Liver (tissue), 9 donors: ENCODE measurements around the gene POLL. TPM values are rescaled to one million over a fixed set of nuclear protein-coding genes. Genes with fewer than 3 reads are reported as not detected.

ENCODE experiments used
- DNase-seq: peaks from one replicate; pipeline ENCODE4 v3.0.0-alpha.2; 2017; ENCODE audit warnings: low spot score
- H3K27ac ChIP-seq, 2 donors: one replicate each; pipeline ENCODE4 v1.7.0; 2013; ENCODE audit warnings: inconsistent platforms in 2 of 2, low read length in 2 of 2, control low read depth in 1 of 2, low read depth in 1 of 2, mild to moderate bottlenecking in 1 of 2
- H3K27me3 ChIP-seq, 4 donors: one replicate each; pipeline versions ENCODE4 v1.6.1 to v1.7.0; 2013; ENCODE audit warnings: low read length in 3 of 4, inconsistent platforms in 1 of 4, mild to moderate bottlenecking in 1 of 4, moderate library complexity in 1 of 4; ENCODE audit not compliant: control insufficient read depth in 4 of 4, insufficient read depth in 4 of 4
- H3K36me3 ChIP-seq, 4 donors: one replicate each; pipeline versions ENCODE4 v1.6.1 to v1.7.0; 2013; ENCODE audit warnings: low read length in 3 of 4, mild to moderate bottlenecking in 3 of 4, low read depth in 1 of 4, moderate library complexity in 1 of 4; ENCODE audit not compliant: control insufficient read depth in 4 of 4, insufficient read depth in 3 of 4
- H3K4me1 ChIP-seq, 4 donors: one replicate each; pipeline versions ENCODE4 v1.6.1 to v1.7.0; 2013; ENCODE audit warnings: low read length in 3 of 4, mild to moderate bottlenecking in 3 of 4, moderate library complexity in 1 of 4; ENCODE audit not compliant: control insufficient read depth in 4 of 4, insufficient read depth in 4 of 4
- H3K4me3 ChIP-seq, 3 donors: one replicate each; pipeline versions ENCODE4 v1.6.1 to v1.7.0; 2013; ENCODE audit warnings: low read length in 3 of 3, control low read depth in 1 of 3, low read depth in 1 of 3, mild to moderate bottlenecking in 1 of 3
- H3K9ac ChIP-seq, 2 donors: one replicate each; pipeline ENCODE4 v1.7.0; 2013; ENCODE audit warnings: low read length in 2 of 2, mild to moderate bottlenecking in 2 of 2, moderate library complexity in 2 of 2, control low read depth in 1 of 2, low read depth in 1 of 2
- H3K9me3 ChIP-seq, 4 donors: one replicate each; pipeline versions ENCODE4 v1.6.1 to v1.7.0; 2013; ENCODE audit warnings: low read length in 3 of 4; ENCODE audit not compliant: control insufficient read depth in 4 of 4
- EGR1 ChIP-seq, 2 donors: IDR thresholded peaks; 2 replicates each; pipeline ENCODE4 v1.6.1; 2016 to 2018; ENCODE audit warnings: antibody characterized with exemption in 2 of 2, low read depth in 2 of 2
- FOXA1 ChIP-seq: IDR thresholded peaks from 2 replicates; pipeline ENCODE4 v1.6.1; 2016; ENCODE audit warnings: antibody characterized with exemption
- FOXA2 ChIP-seq: IDR thresholded peaks from 2 replicates; pipeline ENCODE4 v1.6.1; 2016; ENCODE audit warnings: antibody characterized with exemption
- GABPA ChIP-seq, 2 donors: IDR thresholded peaks in 1 of 2; conservative IDR thresholded peaks in 1 of 2; 2 replicates each; pipeline ENCODE4 v1.6.1; 2016; ENCODE audit warnings: antibody characterized with exemption in 2 of 2, mild to moderate bottlenecking in 1 of 2, moderate library complexity in 1 of 2
- HNF4A ChIP-seq, 2 donors: conservative IDR thresholded peaks; 2 replicates each; pipeline ENCODE4 v1.6.1; 2016; ENCODE audit warnings: antibody characterized with exemption in 2 of 2, mild to moderate bottlenecking in 2 of 2
- HNF4G ChIP-seq: IDR thresholded peaks from 2 replicates; pipeline ENCODE4 v1.6.1; 2016; ENCODE audit warnings: antibody characterized with exemption
- JUND ChIP-seq, 2 donors: IDR thresholded peaks; 2 replicates each; pipeline ENCODE4 v1.6.1; 2016; ENCODE audit warnings: antibody characterized with exemption in 2 of 2
- NR2F2 ChIP-seq: IDR thresholded peaks from 2 replicates; pipeline ENCODE4 v1.6.1; 2016; ENCODE audit warnings: antibody characterized with exemption
- RAD21 ChIP-seq, 2 donors: IDR thresholded peaks; 2 replicates each; pipeline ENCODE4 v1.6.1; 2016; ENCODE audit warnings: antibody characterized with exemption in 2 of 2, mild to moderate bottlenecking in 2 of 2
- RXRA ChIP-seq, 2 donors: IDR thresholded peaks; 2 replicates each; pipeline ENCODE4 v1.6.1; 2017 to 2018; ENCODE audit warnings: antibody characterized with exemption in 2 of 2, mild to moderate bottlenecking in 1 of 2
- SP1 ChIP-seq: IDR thresholded peaks from 2 replicates; pipeline ENCODE4 v1.6.1; 2018; ENCODE audit warnings: antibody characterized with exemption, mild to moderate bottlenecking
- TAF1 ChIP-seq: conservative IDR thresholded peaks from 2 replicates; pipeline ENCODE4 v1.6.1; 2016; ENCODE audit warnings: antibody characterized with exemption, mild to moderate bottlenecking
- YY1 ChIP-seq: IDR thresholded peaks from 2 replicates; pipeline ENCODE4 v1.6.1; 2016; ENCODE audit warnings: antibody characterized with exemption, mild to moderate bottlenecking
- WGBS: extraction: QIAGEN DNeasy Blood & Tissue Kit; methylation state at CpG from one replicate; pipeline ENCODE4 v1.1.7; 2013; 5-methylcytosine and 5-hydroxymethylcytosine counted together
- polyA plus RNA-seq, 2 donors: library from polyadenylated mRNA; stranded (reverse) in 1 of 2; unstranded in 1 of 2; fragments of 200-250 nt in 1 of 2; fragments of >200 nt in 1 of 2; fragmentation: Nextera tagmentation in 1 of 2; extraction: Ambion mirVana in 1 of 2; gene quantifications; one replicate each; pipeline versions ENCODE4 v1.2.1 to v1.2.3, GENCODE V29; 2013 to 2015
- total RNA-seq, 2 donors: library from RNA; depleted of rRNA; stranded (reverse); fragments of >200 nt; gene quantifications; one replicate each; pipeline ENCODE4 v1.2.3, GENCODE V29; 2014
- TF ChIP-seq, protein P1 (sequence below): IDR thresholded peaks from 2 replicates; pipeline ENCODE4 v1.6.1; 2016; ENCODE audit warnings: antibody characterized with exemption
- TF ChIP-seq, protein P2 (sequence below): fragments of 150-350 bp; IDR thresholded peaks from 2 replicates; pipeline ENCODE4 v1.5.1; 2017; ENCODE audit warnings: improper control_type of control experiment, low read depth, low read length; ENCODE audit not compliant: missing input control
- TF ChIP-seq, protein P3 (sequence below): IDR thresholded peaks from 2 replicates; pipeline ENCODE4 v1.6.1; 2016; ENCODE audit warnings: antibody characterized with exemption, mild to moderate bottlenecking
- TF ChIP-seq, protein P4 (sequence below): IDR thresholded peaks from 2 replicates; pipeline ENCODE4 v1.6.1; 2016; ENCODE audit warnings: antibody characterized with exemption
- TF ChIP-seq, protein P5 (sequence below): IDR thresholded peaks from 2 replicates; pipeline ENCODE4 v1.6.1; 2016; ENCODE audit warnings: antibody characterized with exemption
- donor health status: healthy.
- donor health status: healthy.
- donor health status: healthy.
- donor health status: healthy.
- donor health status: healthy.

Gene POLL
- total and polyA plus RNA-seq, 4 donors = 8.8 to 13.0 (median 10.3) TPM

DNA sequence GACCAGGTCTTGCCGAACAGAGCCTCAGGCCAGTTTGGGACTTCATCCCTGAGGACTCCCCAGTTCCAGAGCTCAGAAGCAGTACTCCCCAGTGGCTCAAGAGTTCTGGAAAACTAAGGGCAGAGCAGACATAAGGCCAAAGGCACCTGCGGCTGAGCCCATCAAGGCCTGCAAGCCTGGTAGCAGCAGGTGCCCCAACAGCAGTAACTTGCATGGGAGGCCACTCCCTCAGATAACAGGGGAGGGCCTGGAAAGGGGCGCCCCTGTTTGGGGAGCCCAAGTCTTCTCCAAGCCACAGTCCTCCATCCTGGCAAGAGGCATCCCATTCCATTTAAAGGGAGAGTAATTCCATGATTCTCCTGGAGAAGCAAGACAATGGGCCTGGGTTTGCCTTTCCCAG, 13.0 kb downstream of the POLL start:
- no peak overlapping the region for H3K4me3 ChIP-seq
- no peak for DNase-seq
- no peak overlapping the region for H3K27ac ChIP-seq
- TF ChIP-seq RAD21 (IDR thresholded peaks at IDR 0.05) (no peak), YY1 (no peak), NR2F2 (no peak), RXRA (IDR thresholded peaks at IDR 0.05) (no peak), JUND (IDR thresholded peaks at IDR 0.05) (no peak), SP1 (no peak), GABPA (IDR thresholded peaks at IDR 0.05 in 1 of 2, conservative IDR thresholded peaks at IDR 0.05 in 1 of 2) (no peak), HNF4G (no peak), EGR1 (IDR thresholded peaks at IDR 0.05; ENCODE audit: low read depth in 2 of 2) (no peak), FOXA2 (no peak), HNF4A (conservative IDR thresholded peaks at IDR 0.05) (no peak), TAF1 (no peak), FOXA1 (no peak)
- TF ChIP-seq, protein P1, sequence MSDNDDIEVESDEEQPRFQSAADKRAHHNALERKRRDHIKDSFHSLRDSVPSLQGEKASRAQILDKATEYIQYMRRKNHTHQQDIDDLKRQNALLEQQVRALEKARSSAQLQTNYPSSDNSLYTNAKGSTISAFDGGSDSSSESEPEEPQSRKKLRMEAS = no peak
- TF ChIP-seq, protein P2, sequence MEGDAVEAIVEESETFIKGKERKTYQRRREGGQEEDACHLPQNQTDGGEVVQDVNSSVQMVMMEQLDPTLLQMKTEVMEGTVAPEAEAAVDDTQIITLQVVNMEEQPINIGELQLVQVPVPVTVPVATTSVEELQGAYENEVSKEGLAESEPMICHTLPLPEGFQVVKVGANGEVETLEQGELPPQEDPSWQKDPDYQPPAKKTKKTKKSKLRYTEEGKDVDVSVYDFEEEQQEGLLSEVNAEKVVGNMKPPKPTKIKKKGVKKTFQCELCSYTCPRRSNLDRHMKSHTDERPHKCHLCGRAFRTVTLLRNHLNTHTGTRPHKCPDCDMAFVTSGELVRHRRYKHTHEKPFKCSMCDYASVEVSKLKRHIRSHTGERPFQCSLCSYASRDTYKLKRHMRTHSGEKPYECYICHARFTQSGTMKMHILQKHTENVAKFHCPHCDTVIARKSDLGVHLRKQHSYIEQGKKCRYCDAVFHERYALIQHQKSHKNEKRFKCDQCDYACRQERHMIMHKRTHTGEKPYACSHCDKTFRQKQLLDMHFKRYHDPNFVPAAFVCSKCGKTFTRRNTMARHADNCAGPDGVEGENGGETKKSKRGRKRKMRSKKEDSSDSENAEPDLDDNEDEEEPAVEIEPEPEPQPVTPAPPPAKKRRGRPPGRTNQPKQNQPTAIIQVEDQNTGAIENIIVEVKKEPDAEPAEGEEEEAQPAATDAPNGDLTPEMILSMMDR = no peak
- TF ChIP-seq, protein P3, sequence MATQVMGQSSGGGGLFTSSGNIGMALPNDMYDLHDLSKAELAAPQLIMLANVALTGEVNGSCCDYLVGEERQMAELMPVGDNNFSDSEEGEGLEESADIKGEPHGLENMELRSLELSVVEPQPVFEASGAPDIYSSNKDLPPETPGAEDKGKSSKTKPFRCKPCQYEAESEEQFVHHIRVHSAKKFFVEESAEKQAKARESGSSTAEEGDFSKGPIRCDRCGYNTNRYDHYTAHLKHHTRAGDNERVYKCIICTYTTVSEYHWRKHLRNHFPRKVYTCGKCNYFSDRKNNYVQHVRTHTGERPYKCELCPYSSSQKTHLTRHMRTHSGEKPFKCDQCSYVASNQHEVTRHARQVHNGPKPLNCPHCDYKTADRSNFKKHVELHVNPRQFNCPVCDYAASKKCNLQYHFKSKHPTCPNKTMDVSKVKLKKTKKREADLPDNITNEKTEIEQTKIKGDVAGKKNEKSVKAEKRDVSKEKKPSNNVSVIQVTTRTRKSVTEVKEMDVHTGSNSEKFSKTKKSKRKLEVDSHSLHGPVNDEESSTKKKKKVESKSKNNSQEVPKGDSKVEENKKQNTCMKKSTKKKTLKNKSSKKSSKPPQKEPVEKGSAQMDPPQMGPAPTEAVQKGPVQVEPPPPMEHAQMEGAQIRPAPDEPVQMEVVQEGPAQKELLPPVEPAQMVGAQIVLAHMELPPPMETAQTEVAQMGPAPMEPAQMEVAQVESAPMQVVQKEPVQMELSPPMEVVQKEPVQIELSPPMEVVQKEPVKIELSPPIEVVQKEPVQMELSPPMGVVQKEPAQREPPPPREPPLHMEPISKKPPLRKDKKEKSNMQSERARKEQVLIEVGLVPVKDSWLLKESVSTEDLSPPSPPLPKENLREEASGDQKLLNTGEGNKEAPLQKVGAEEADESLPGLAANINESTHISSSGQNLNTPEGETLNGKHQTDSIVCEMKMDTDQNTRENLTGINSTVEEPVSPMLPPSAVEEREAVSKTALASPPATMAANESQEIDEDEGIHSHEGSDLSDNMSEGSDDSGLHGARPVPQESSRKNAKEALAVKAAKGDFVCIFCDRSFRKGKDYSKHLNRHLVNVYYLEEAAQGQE = no peak
- TF ChIP-seq, protein P4, sequence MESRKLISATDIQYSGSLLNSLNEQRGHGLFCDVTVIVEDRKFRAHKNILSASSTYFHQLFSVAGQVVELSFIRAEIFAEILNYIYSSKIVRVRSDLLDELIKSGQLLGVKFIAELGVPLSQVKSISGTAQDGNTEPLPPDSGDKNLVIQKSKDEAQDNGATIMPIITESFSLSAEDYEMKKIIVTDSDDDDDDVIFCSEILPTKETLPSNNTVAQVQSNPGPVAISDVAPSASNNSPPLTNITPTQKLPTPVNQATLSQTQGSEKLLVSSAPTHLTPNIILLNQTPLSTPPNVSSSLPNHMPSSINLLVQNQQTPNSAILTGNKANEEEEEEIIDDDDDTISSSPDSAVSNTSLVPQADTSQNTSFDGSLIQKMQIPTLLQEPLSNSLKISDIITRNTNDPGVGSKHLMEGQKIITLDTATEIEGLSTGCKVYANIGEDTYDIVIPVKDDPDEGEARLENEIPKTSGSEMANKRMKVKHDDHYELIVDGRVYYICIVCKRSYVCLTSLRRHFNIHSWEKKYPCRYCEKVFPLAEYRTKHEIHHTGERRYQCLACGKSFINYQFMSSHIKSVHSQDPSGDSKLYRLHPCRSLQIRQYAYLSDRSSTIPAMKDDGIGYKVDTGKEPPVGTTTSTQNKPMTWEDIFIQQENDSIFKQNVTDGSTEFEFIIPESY = no peak
- TF ChIP-seq, protein P5, sequence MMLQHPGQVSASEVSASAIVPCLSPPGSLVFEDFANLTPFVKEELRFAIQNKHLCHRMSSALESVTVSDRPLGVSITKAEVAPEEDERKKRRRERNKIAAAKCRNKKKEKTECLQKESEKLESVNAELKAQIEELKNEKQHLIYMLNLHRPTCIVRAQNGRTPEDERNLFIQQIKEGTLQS = no peak
- peaks cover 3 to 9% (median 4%) of the 10 kb centered on the region in 4 donors for H3K4me1 ChIP-seq
- WGBS = 93% methylated on average over 3 of the region's 3 CpGs
- peaks cover 0 to 29% (median 2%) of the 10 kb centered on the region in 4 donors for H3K36me3 ChIP-seq
- H3K9ac ChIP-seq = no peak overlapping the region
- peaks cover 5 to 10% (median 8%) of the 10 kb centered on the region in 4 donors for H3K9me3 ChIP-seq
- no peaks in the 10 kb centered on the region for H3K27me3 ChIP-seq
